GM13977 (cell line): ENCODE results near the gene MLST8.
"Not testable (repeated sequence)": the region's sequence is repeated elsewhere in the genome, so short reads cannot be mapped to it uniquely, and the experiment has no call there.

Experiments used
- DNase-seq: peaks from one replicate; pipeline ENCODE4 v3.0.0; 2012; ENCODE audit warnings: low spot score
- CTCF ChIP-seq: IDR thresholded peaks from 2 replicates; pipeline ENCODE4 v1.5.1; 2012; ENCODE audit warnings: mild to moderate bottlenecking, control low read depth; ENCODE audit not compliant: insufficient read depth; ENCODE audit errors: extremely low read depth, missing control alignments
- in situ Hi-C: fragments of 300-500 bp; cut with MboI; formaldehyde crosslinking; loops from one replicate; pipeline ENCODE4 v1.12.0; 2022; ENCODE audit warnings: low sequenced_read_pairs, low pct_unique_long_range_greater_than_20kb, mixed read lengths, inconsistent platforms; ENCODE audit not compliant: unreplicated experiment

Gene MLST8

DNA sequence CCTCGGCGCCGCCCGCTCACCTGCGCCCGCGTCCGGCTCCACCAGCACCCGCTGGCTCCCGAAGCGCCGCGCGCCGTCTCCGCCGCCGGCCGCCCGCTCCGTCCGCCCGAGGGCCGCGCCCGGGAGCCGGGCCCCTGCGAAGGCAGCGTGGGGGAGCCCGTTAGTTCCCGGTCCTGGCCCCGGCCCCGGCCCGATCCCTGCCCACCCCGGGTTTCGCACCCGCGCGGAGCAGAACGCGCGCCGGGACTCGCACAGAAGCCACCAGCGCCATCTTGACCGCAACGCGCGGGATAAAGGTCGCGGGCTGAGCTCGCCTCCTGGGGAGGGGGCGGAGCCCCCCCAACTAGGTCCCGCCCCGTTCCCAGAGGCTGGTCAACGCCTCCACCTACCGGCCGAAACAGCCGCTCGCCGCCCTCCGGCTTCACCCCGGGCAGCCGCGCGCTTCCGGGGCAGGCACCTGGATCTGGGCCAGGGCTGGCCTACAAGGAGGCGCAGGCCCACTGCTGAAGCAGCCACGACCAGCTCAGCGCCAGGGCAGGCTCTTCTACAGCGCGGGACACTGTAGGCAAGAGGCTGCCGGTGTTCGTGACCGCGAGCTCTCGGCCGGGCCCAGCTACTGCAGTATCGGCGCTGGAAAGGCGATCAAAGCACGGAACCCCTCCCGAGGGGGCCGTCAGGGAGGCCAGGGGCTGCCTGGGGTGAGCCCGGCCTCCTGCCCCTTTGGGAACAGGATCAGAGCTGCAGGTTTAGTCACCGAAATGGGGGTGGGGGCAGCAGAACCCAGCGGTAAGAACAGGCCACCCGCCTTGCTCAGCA lies 46.2 kb downstream of the MLST8 start, which contains the start of gene ECI1:
ECI1 (minus strand) TSS at position 292 of the 816 bp plus-strand sequence; CDS start at position 271, 21 bp downstream.
- DNase-seq, result peak; percentile 100
- in situ Hi-C loops, result no loop called here
- peak; percentile 68 for TF ChIP-seq CTCF

DNA sequence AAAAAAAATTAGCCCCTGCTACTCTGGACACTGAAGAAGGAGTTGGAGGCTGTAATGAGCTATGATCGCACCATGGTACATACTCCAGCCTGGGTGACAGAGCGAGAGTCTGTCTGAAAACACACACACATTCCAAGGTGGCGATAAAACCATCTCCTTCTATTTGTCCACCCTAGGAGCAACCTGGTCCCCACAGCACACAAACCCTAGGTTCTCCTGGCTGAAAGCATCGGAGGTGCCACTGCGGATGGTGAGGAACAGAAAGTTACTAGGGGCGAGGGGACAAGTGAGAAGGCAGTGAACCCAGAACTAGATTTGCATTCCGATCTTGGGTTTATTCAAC lies 47.5 kb downstream of the MLST8 start:
- in situ Hi-C loops, result no loop called here
- no peak for DNase-seq
- no peak for TF ChIP-seq CTCF

DNA sequence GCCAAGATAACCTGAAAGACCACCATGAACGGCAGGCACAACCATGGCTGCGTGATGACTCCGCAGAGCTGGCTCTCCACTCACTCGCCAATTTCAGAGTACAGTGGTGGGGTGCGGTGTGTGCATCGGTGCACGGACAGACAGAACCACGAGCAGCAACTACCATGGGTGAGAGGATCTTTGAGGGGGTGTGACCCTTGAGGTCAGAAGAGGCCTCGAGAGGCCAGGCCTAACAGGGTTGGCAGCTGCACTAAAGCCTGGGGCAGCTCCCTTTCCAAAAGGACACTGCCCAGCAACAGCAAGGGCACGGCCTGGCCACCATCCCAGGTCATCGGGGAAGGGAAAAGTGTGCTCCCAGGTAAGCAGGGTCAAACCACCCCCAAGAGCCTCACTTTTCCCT lies 48.0 kb downstream of the MLST8 start:
- DNase-seq, result no peak
- no peak for TF ChIP-seq CTCF
- in situ Hi-C loops, result no loop called here

GRCh38 chr16:2256531-2257140 lies 51.4 kb downstream of the MLST8 start:
- in situ Hi-C loops, result no loop called here
- no peak for TF ChIP-seq CTCF
- no peak for DNase-seq

GRCh38 chr16:2257726-2258125 lies 52.5 kb downstream of the MLST8 start:
- no peak for TF ChIP-seq CTCF
- no peak for DNase-seq
- in situ Hi-C loops, result no loop called here

DNA sequence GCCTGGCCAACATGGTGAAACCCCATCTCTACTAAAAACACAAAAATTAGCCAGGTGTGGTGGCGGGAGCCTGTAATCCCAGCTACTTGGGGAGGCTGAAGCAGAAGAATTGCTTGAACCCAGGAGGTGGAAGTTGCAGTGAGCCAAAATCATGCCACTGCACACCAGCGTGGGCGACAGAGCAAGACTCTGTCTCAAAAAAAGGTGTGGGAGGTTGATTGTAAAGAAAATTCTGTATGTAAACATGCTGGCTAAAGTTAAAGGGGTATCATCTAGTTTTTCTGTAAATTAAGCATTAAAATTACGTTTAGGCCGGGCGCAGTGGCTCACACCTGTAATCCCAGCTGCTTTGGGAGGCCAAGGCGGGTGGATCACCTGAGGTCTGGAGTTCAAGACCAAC lies 53.3 kb downstream of the MLST8 start:
- DNase-seq, in situ Hi-C loops: not testable (repeated sequence)
